ENCODE measurements around the gene RAB36. TPM values are rescaled to one million over a fixed set of nuclear protein-coding genes. Genes with fewer than 3 reads are reported as not detected.
A peak's percentile ranks its signal among the peaks of the same experiment; 100 is the strongest.

The RAB36 gene
- total RNA-seq, 3 donors from 2014 or later = 0.47 to 0.61 (median 0.49) TPM

GRCh38 chr22:23180893-23181720 is 35.8 kb downstream of the RAB36 start:
- H3K36me3 Mint-ChIP-seq (ENCODE audit: insufficient read depth) = peaks cover 5% of the 10 kb centered on the region
- ATAC-seq = peak; percentile 1 to 4
- H3K27me3 Mint-ChIP-seq (ENCODE audit: low read depth) = no peaks in the 10 kb centered on the region
- peak; percentile 16 for DNase-seq
- H3K9me3 Mint-ChIP-seq = no peaks in the 10 kb centered on the region
- peaks cover 70% of the 10 kb centered on the region for H3K4me1 Mint-ChIP-seq (ENCODE audit: low read depth)
- H3K4me3 Mint-ChIP-seq = peak overlapping the region; percentile 95

GRCh38 chr22:23181721-23182308 is 36.5 kb downstream of the RAB36 start:
- Mint-ChIP-seq H3K4me1 (ENCODE audit: low read depth) (peaks cover 71% of the 10 kb centered on the region), H3K4me3 (peak overlapping the region; percentile 95), H3K27me3 (ENCODE audit: low read depth) (no peaks in the 10 kb centered on the region), H3K36me3 (ENCODE audit: insufficient read depth) (peaks cover 5% of the 10 kb centered on the region), H3K9me3 (no peaks in the 10 kb centered on the region)
- DNase-seq = no peak
- no peak for ATAC-seq

DNA sequence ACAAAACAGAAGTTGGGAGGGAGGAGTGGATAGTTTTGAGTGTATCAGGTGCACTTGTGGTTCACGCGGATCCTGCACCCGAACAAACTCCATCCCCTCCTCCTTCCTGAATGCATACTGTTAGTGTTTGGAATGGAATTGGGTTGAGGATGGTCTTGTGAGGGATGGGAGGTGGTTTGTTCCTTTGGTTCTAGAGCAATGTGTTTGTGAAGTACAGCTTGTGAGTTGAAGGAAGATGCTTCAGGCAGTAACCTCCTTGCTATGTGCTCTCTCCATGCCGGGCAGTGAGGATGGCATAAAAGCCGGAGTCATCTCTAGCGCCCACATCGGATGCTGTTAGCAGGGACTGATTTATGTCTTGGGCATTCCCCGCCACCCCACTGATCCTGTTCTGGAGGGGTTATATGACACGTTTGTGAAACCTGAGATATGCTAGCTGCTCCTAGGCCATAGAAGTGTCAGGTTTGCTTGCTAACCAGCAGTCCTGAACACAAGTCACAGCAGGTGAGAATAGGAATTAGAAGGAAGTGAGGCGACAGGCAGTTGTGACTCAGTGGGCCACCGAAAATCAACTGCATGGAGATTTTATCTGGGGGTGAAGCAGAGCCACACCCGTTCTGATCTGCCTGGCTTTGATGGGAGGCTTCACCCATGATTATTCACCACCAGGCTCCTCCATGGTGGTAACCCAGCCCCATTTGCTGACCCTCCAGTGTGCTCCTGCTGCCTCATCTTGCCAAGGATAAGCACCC is 37.2 kb downstream of the RAB36 start:
- Mint-ChIP-seq H3K27me3 (ENCODE audit: low read depth) (no peaks in the 10 kb centered on the region), H3K4me1 (ENCODE audit: low read depth) (peaks cover 73% of the 10 kb centered on the region), H3K4me3 (peak overlapping the region; percentile 95), H3K9me3 (no peaks in the 10 kb centered on the region), H3K36me3 (ENCODE audit: insufficient read depth) (peaks cover 6% of the 10 kb centered on the region)
- DNase-seq (peak; percentile 53), ATAC-seq (peak; percentile 68 to 73)

DNA sequence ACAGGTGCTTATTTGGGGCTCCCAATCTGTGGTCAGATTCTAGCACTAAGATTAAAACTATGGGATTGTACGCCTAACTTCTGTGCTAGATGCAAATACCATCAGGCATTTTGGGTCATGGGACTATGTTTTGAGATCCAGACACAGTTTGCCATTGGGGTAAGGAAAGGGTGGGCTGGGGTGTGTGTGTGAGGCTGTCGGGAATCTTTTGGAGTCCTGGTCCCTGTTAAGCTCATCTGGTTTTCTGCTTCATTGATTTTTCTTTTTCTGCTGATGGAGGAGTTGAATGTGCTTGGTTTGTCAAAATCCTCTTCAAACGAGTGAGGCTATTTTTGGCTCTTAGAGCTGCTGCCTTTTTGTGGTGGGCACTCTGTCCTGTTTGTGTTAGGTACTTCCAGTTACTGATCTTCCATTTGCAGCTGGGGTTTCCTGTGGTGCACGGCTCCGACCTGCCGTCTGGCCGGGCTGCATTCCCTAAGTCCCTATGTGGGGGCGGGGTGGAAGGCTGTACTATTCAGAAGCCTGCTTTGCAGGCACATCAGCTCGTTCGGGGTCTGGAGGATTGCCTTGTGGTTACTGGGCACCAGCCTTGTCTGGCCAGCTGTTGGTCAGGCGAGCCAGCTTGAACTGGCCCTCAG is 37.9 kb downstream of the RAB36 start:
- no peaks in the 10 kb centered on the region for H3K9me3 Mint-ChIP-seq

GRCh38 chr22:23184100-23184763 is 39.0 kb downstream of the RAB36 start:
- no peaks in the 10 kb centered on the region for H3K9me3 Mint-ChIP-seq
- DNase-seq (no peak), ATAC-seq (no peak)
- H3K27me3 Mint-ChIP-seq (ENCODE audit: low read depth) = no peaks in the 10 kb centered on the region
- H3K4me3 Mint-ChIP-seq = peak overlapping the region; percentile 95
- H3K36me3 Mint-ChIP-seq (ENCODE audit: insufficient read depth) = peaks cover 16% of the 10 kb centered on the region
- H3K4me1 Mint-ChIP-seq (ENCODE audit: low read depth) = peaks cover 74% of the 10 kb centered on the region

More for the DNA sequence above, 37.9 kb downstream of the RAB36 start:
- no peak for ATAC-seq
- Mint-ChIP-seq H3K27me3 (ENCODE audit: low read depth) (no peaks in the 10 kb centered on the region), H3K36me3 (ENCODE audit: insufficient read depth) (peaks cover 13% of the 10 kb centered on the region), H3K4me1 (ENCODE audit: low read depth) (peaks cover 80% of the 10 kb centered on the region), H3K4me3 (peak overlapping the region; percentile 95)
- no peak for DNase-seq

DNA sequence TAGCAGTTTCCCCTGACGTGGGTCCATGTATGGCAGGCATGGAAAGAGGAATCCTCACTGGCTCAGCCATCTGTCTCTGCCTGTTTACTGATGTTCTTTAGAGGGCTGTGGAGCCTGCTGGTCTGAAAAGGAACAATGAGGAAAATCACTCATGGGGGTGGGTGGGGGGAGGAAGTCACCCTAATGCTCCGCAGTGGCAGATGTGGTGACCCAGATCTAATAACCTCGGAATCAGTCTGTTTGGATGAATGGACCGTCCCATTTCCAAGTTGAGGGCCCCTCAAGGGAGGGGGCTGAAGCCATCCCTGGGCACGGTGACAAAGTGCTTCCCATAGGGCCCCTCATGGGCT is 39.5 kb downstream of the RAB36 start:
- no peaks in the 10 kb centered on the region for H3K27me3 Mint-ChIP-seq (ENCODE audit: low read depth)
- ATAC-seq = no peak

GRCh38 chr22:23187211-23187610 is 41.9 kb downstream of the RAB36 start:
- Mint-ChIP-seq H3K27me3 (ENCODE audit: low read depth) (no peaks in the 10 kb centered on the region), H3K4me1 (ENCODE audit: low read depth) (peaks cover 73% of the 10 kb centered on the region), H3K36me3 (ENCODE audit: insufficient read depth) (peaks cover 21% of the 10 kb centered on the region), H3K4me3 (peak overlapping the region; percentile 17), H3K9me3 (no peaks in the 10 kb centered on the region)
- DNase-seq (no peak), ATAC-seq (no peak)

More for the DNA sequence above, 39.5 kb downstream of the RAB36 start:
- DNase-seq = no peak
- peak overlapping the region; percentile 95 for H3K4me3 Mint-ChIP-seq
- H3K36me3 Mint-ChIP-seq (ENCODE audit: insufficient read depth) = peaks cover 17% of the 10 kb centered on the region
- no peaks in the 10 kb centered on the region for H3K9me3 Mint-ChIP-seq
- H3K4me1 Mint-ChIP-seq (ENCODE audit: low read depth) = peaks cover 70% of the 10 kb centered on the region

GRCh38 chr22:23187871-23188700 is 42.8 kb downstream of the RAB36 start:
- H3K4me3 Mint-ChIP-seq = no peak overlapping the region
- H3K9me3 Mint-ChIP-seq = no peaks in the 10 kb centered on the region
- no peaks in the 10 kb centered on the region for H3K27me3 Mint-ChIP-seq (ENCODE audit: low read depth)
- peaks cover 25% of the 10 kb centered on the region for H3K36me3 Mint-ChIP-seq (ENCODE audit: insufficient read depth)
- no peak for ATAC-seq
- no peak for DNase-seq
- peaks cover 70% of the 10 kb centered on the region for H3K4me1 Mint-ChIP-seq (ENCODE audit: low read depth)

DNA sequence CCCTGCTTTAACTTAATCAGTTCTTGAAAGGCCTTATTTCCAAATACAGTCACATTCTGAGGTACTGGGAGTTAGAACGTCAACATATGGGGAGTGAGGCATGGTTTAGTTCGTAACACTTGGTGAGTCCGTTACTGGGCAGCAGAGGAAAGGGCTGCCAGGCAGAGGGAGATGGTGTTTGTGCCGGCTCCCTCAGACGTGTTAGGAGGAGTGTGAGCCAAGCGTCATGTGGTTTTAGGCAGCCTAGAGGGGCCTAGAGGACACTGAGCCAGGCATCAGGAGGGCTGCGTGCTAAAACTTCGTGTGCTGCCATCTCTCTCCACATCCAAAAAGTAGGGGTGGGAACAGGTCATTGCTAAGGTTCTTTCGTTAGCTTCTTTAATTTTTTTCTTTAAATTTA is 45.2 kb downstream of the RAB36 start:
- Mint-ChIP-seq H3K27me3 (ENCODE audit: low read depth) (no peaks in the 10 kb centered on the region), H3K9me3 (no peaks in the 10 kb centered on the region), H3K4me3 (no peak overlapping the region), H3K36me3 (ENCODE audit: insufficient read depth) (peaks cover 27% of the 10 kb centered on the region), H3K4me1 (ENCODE audit: low read depth) (peaks cover 52% of the 10 kb centered on the region)
- ATAC-seq = no peak
- no peak for DNase-seq

DNA sequence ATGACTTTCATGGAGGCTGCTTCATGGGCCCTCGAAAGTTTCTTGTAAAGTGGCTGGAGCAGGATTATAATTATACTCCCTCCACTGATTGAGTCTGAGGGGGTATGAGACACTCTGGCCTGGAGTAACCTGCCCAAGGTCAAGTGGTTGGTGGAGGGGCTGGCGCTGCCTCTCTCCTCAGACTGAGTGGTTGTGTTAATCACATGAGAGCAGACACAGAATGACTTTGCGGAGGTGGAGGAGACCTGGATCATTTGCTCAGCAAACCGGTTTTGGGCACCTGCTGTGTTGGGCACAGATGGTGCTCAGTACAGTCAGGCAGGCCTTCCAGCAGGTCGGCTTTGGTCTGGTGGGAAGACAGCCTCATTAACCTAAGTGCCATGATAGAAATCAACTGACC is 46.9 kb downstream of the RAB36 start:
- no peak overlapping the region for H3K4me3 Mint-ChIP-seq
- no peaks in the 10 kb centered on the region for H3K27me3 Mint-ChIP-seq (ENCODE audit: low read depth)
- peaks cover 25% of the 10 kb centered on the region for H3K36me3 Mint-ChIP-seq (ENCODE audit: insufficient read depth)
- DNase-seq (no peak), ATAC-seq (no peak)
- H3K4me1 Mint-ChIP-seq (ENCODE audit: low read depth) = peaks cover 47% of the 10 kb centered on the region
- H3K9me3 Mint-ChIP-seq = no peaks in the 10 kb centered on the region

DNA sequence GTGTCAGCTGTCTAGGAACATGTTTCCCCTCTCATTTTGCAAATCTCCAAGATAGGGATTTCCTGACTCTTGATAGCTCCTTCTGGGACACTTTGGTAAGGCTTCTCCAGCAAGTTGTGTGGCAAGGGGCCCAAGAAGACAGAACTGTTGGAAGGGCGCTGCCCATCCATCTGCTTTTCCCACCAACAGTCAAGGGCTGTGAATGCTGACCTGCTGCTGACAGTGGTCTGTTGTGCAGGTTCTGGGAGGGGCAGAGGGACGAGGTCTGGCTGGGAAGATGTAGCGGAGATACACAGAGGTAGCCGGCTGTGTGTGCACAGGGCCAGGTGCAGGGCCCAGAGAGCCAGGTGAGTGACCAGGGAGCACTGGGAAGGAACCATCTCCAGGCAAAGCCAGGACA is 47.3 kb downstream of the RAB36 start:
- no peaks in the 10 kb centered on the region for H3K27me3 Mint-ChIP-seq (ENCODE audit: low read depth)
- H3K36me3 Mint-ChIP-seq (ENCODE audit: insufficient read depth) = peaks cover 23% of the 10 kb centered on the region
- no peaks in the 10 kb centered on the region for H3K9me3 Mint-ChIP-seq
- no peak for ATAC-seq
- no peak overlapping the region for H3K4me3 Mint-ChIP-seq
- no peak for DNase-seq
- H3K4me1 Mint-ChIP-seq (ENCODE audit: low read depth) = peaks cover 43% of the 10 kb centered on the region

DNA sequence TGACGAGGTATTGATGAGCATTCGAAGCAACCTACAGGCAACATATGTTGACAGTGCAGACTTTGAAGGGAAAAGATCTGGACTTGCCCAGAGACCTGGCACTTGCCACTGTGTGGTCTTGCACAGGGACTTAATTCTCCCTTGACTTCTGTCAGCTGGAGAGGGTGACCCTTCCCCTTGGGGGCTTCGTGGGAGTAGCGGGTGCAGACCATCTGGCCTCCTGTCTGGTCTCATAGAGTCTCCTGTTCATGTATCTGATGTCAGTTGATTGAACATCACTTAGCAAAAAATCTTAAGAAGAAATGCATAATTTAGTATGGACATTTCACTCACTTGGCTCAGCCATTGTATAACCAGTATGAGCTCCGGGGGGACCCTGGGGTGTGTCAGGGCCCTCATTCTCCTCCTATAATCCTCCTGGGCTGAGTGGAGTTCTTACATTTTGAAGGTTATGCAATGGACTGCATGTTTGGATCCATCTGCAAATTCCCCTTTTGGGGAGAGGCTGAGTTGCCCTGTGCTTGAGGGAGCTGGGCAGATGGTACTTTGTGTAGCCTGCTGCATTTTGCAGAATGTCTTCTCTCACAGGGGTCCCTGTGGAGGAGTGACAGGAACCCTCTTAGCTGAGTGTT is 48.0 kb downstream of the RAB36 start:
- no peak for DNase-seq
- Mint-ChIP-seq H3K4me1 (ENCODE audit: low read depth) (peaks cover 39% of the 10 kb centered on the region), H3K9me3 (no peaks in the 10 kb centered on the region), H3K4me3 (no peak overlapping the region), H3K36me3 (ENCODE audit: insufficient read depth) (peaks cover 16% of the 10 kb centered on the region), H3K27me3 (ENCODE audit: low read depth) (no peaks in the 10 kb centered on the region)
- no peak for ATAC-seq

DNA sequence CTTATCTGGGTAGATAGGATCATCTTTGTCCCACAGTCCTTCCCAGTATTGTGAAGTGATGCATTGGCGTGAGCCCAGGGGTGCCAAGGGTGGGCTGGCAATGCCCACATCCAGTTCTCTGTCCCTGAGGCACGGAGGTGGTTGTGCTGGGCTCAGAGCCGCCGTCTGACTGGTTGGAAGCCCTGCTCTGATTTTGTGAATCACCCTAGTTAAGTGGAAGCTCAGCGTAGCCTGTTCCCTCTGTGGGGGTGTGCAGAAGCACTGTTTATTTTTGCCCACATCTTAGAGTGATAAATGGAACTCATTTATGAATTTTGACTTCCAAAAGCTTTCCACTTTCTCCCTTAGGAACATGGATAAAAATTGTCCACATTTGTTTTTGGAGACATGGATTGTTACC is 48.6 kb downstream of the RAB36 start:
- Mint-ChIP-seq H3K4me1 (ENCODE audit: low read depth) (peaks cover 39% of the 10 kb centered on the region), H3K36me3 (ENCODE audit: insufficient read depth) (peaks cover 16% of the 10 kb centered on the region), H3K27me3 (ENCODE audit: low read depth) (no peaks in the 10 kb centered on the region), H3K9me3 (no peaks in the 10 kb centered on the region), H3K4me3 (no peak overlapping the region)
- DNase-seq (no peak), ATAC-seq (no peak)

Data from activated T-cell treated with anti-CD3 and anti-CD28 coated beads, Interleukin-2, amount 50 U/mL, for 4 hours (primary cell).